HepG2 (cell line): ENCODE data around the gene RNASE4. TPM values are rescaled to one million over a fixed set of nuclear protein-coding genes. Genes with fewer than 3 reads are reported as not detected.

Source experiments
- ATAC-seq: fragments of 200-7000 bp; cut with Tn5 transposase; 3 replicates; pipeline ENCODE4 v1.9.1; 2020; ENCODE audit warnings: mild to moderate bottlenecking, moderate library complexity
- BruUV-seq: library from RNA; stranded (reverse); fragments of 400-500 nt; replicated peaks from 2 replicates; lab custom pipeline; 2021; lab: Mats Ljungman, UMichigan
- CTCF ChIA-PET: fragments of 300-600 bp; formaldehyde crosslinking; extraction: SDS; loops from one replicate; lab custom pipeline; 2021; ENCODE audit warnings: low total read pairs, inconsistent platforms, low intra/inter-chr PET ratio; lab: Yijun Ruan, JAX
- POLR2A ChIA-PET: fragments of 350-600 bp; sonication (Branson Sonifier 250); formaldehyde crosslinking; loops from one replicate; lab custom pipeline; 2020; ENCODE audit warnings: antibody characterized with exemption, inconsistent platforms; lab: Yijun Ruan, JAX
- DNase-seq: peaks from one replicate; pipeline ENCODE4 v3.0.0-alpha.2; 2015; ENCODE audit warnings: low spot score
- FAIRE-seq: peaks from 3 replicates; lab custom pipeline; 2011; peaks lifted over from hg19 to GRCh38; lab: Jason Lieb, UNC
- H2AFZ ChIP-seq: one replicate; pipeline ENCODE4 v1.6.1; 2011; ENCODE audit warnings: low read length, inconsistent platforms
- H3K27ac ChIP-seq: fragments of 300-600 bp; 3 replicates; pipeline ENCODE4 v1.8.0; 2011; ENCODE audit warnings: mixed run types, mild to moderate bottlenecking, mixed read lengths, low read length, inconsistent platforms; ENCODE audit not compliant: insufficient read depth; ENCODE audit errors: extremely low read length
- H3K27me3 ChIP-seq, 2 experiments: fragments of 200-600 bp in 1 of 2; 2 replicates in 1 of 2; 3 replicates in 1 of 2; pipeline versions ENCODE4 v1.6.0 to v1.8.0; 2011; ENCODE audit warnings: low read length in 2 of 2, mild to moderate bottlenecking in 2 of 2, moderate library complexity in 2 of 2, inconsistent platforms in 1 of 2; ENCODE audit not compliant: insufficient read depth in 2 of 2, control insufficient read depth in 1 of 2
- H3K36me3 ChIP-seq, 2 experiments: fragments of 200-600 bp in 1 of 2; replicated peaks in 1 of 2; 2 replicates in 1 of 2; 3 replicates in 1 of 2; pipeline versions ENCODE4 v1.5.1 to v1.8.0; 2011; ENCODE audit warnings: low read length in 2 of 2, inconsistent platforms in 1 of 2; ENCODE audit not compliant: insufficient read depth in 2 of 2, control insufficient read depth in 1 of 2
- H3K4me1 ChIP-seq: 2 replicates; pipeline ENCODE4 v1.5.1; 2012; ENCODE audit warnings: low read length, inconsistent platforms; ENCODE audit not compliant: insufficient read depth
- H3K4me2 ChIP-seq: 2 replicates; pipeline ENCODE4 v1.6.0; 2011; ENCODE audit warnings: low read depth, low read length, inconsistent platforms
- H3K4me3 ChIP-seq, 3 experiments: fragments of 200-600 bp in 1 of 3; sonication (generic), shearing (Covaris generic) in 1 of 3; replicated peaks in 1 of 3; 2 replicates each; pipeline ENCODE4 v1.5.1; 2011 to 2016; ENCODE audit warnings: low read length in 3 of 3, inconsistent platforms in 2 of 3, low read depth in 2 of 3, mild to moderate bottlenecking in 2 of 3, control low read depth in 1 of 3, mixed read lengths in 1 of 3; ENCODE audit not compliant: insufficient read depth in 1 of 3
- H3K79me2 ChIP-seq: one replicate; pipeline ENCODE4 v1.6.1; 2011; ENCODE audit warnings: low read length, inconsistent platforms; ENCODE audit not compliant: insufficient read depth
- H3K9ac ChIP-seq: 2 replicates; pipeline ENCODE4 v1.6.0; 2011; ENCODE audit warnings: mild to moderate bottlenecking, low read depth, low read length, inconsistent platforms; ENCODE audit not compliant: insufficient read depth
- H3K9me3 ChIP-seq: 2 replicates; pipeline ENCODE4 v1.5.1; 2012; ENCODE audit warnings: mild to moderate bottlenecking, low read length
- H4K20me1 ChIP-seq: 2 replicates; pipeline ENCODE4 v1.6.0; 2011; ENCODE audit warnings: inconsistent platforms, mild to moderate bottlenecking, low read length, moderate library complexity; ENCODE audit not compliant: insufficient read depth
- BCL6 ChIP-seq: IDR thresholded peaks from 2 replicates; pipeline ENCODE4 v1.6.1; 2016; ENCODE audit warnings: missing genetic modification reagents, missing compliant biosample characterization
- BORCS8-MEF2B ChIP-seq: sonication (generic); formaldehyde crosslinking; IDR thresholded peaks from 2 replicates; pipeline ENCODE4 v1.8.0; 2022; ENCODE audit warnings: mild to moderate bottlenecking, missing genetic modification reagents
- CREB1 ChIP-seq, 2 experiments: fragments of 450-650 bp in 1 of 2; IDR thresholded peaks; 2 replicates each; pipeline ENCODE4 v1.6.1; 2016 to 2017; ENCODE audit warnings: control low read depth in 1 of 2, mild to moderate bottlenecking in 1 of 2, missing compliant biosample characterization in 1 of 2, missing genetic modification characterization in 1 of 2
- GATA4 ChIP-seq: sonication (generic); IDR thresholded peaks from 2 replicates; pipeline ENCODE4 v1.6.1; 2016; ENCODE audit warnings: antibody characterized with exemption, low read depth, borderline replicate concordance
- GATAD1 ChIP-seq: IDR thresholded peaks from 2 replicates; pipeline ENCODE4 v1.6.1; 2016; ENCODE audit warnings: missing genetic modification reagents, missing compliant biosample characterization
- HNF4G ChIP-seq, 2 experiments: sonication (generic) in 1 of 2; formaldehyde crosslinking in 1 of 2; IDR thresholded peaks; 2 replicates each; pipeline versions ENCODE4 v1.4.0 to v1.6.1; 2011 to 2020; ENCODE audit warnings: borderline replicate concordance in 2 of 2, low read depth in 2 of 2, mild to moderate bottlenecking in 2 of 2, low read length in 1 of 2, missing genetic modification reagents in 1 of 2, moderate library complexity in 1 of 2
- IRF2 ChIP-seq: IDR thresholded peaks from 2 replicates; pipeline ENCODE4 v1.6.1; 2018; ENCODE audit warnings: missing genetic modification reagents, missing compliant biosample characterization
- JDP2 ChIP-seq: sonication (generic); formaldehyde crosslinking; IDR thresholded peaks from 2 replicates; pipeline ENCODE4 v1.8.1; 2022; ENCODE audit warnings: missing genetic modification reagents, borderline replicate concordance
- KDM4B ChIP-seq: sonication (generic); formaldehyde crosslinking; IDR thresholded peaks from 2 replicates; pipeline ENCODE4 v1.4.0; 2020; ENCODE audit warnings: missing genetic modification reagents
- KDM5A ChIP-seq: fragments of 200-600 bp; sonication (generic); IDR thresholded peaks from 2 replicates; pipeline ENCODE4 v1.7.0; 2018; ENCODE audit warnings: antibody characterized with exemption, mild to moderate bottlenecking, low read length, borderline replicate concordance
- MIER3 ChIP-seq: IDR thresholded peaks from 2 replicates; pipeline ENCODE4 v1.6.1; 2016; ENCODE audit warnings: missing compliant biosample characterization, borderline replicate concordance
- PHF20 ChIP-seq: sonication (generic); formaldehyde crosslinking; IDR thresholded peaks from 2 replicates; pipeline ENCODE4 v1.5.0; 2020; ENCODE audit warnings: mild to moderate bottlenecking, missing genetic modification reagents
- POGZ ChIP-seq: sonication (generic); formaldehyde crosslinking; IDR thresholded peaks from 2 replicates; pipeline ENCODE4 v1.4.0; 2020; ENCODE audit warnings: mild to moderate bottlenecking, missing genetic modification reagents
- SNAI1 ChIP-seq: sonication (generic); formaldehyde crosslinking; IDR thresholded peaks from 2 replicates; pipeline ENCODE4 v1.5.0; 2020; ENCODE audit warnings: mild to moderate bottlenecking, missing genetic modification reagents, borderline replicate concordance
- TIGD3 ChIP-seq: sonication (generic); formaldehyde crosslinking; IDR thresholded peaks from 2 replicates; pipeline ENCODE4 v1.5.1; 2020; ENCODE audit warnings: mild to moderate bottlenecking, missing genetic modification reagents, borderline replicate concordance
- ZMYM2 ChIP-seq: sonication (generic); formaldehyde crosslinking; IDR thresholded peaks from 2 replicates; pipeline ENCODE4 v1.8.0; 2022; ENCODE audit warnings: mild to moderate bottlenecking, missing genetic modification reagents
- ZNF264 ChIP-seq: sonication (generic); formaldehyde crosslinking; IDR thresholded peaks from 2 replicates; pipeline ENCODE4 v1.4.0; 2020; ENCODE audit warnings: missing genetic modification reagents
- ZNF652 ChIP-seq: IDR thresholded peaks from 2 replicates; pipeline ENCODE4 v1.6.1; 2016; ENCODE audit warnings: low read depth, borderline replicate concordance
- ZNF746 ChIP-seq: sonication (generic); formaldehyde crosslinking; IDR thresholded peaks from 2 replicates; pipeline ENCODE4 v1.8.0; 2022; ENCODE audit warnings: mild to moderate bottlenecking, missing genetic modification reagents
- WGBS: methylation state at CpG from one replicate; pipeline ENCODE4 v1.1.6; 2017; ENCODE audit warnings: low lambda C conversion rate; 5-methylcytosine and 5-hydroxymethylcytosine counted together
- in situ Hi-C: cut with HindIII; loops from 2 replicates; pipeline ENCODE4 v1.10.0; 2017; ENCODE audit warnings: low pct_unique_long_range_greater_than_20kb; ENCODE audit not compliant: extremely low pct_ligation_motif_present
- intact Hi-C: fragments of 100-400 bp; cut with micrococcal nuclease; formaldehyde crosslinking; loops from one replicate; pipeline ENCODE4 v1.10.0; 2022; ENCODE audit not compliant: unreplicated experiment
- polyA plus RNA-seq, 8 experiments: library from polyadenylated mRNA; depleted of rRNA in 3 of 8; stranded (reverse) in 7 of 8; unstranded in 1 of 8; fragments of >200 nt; fragmentation: Illumina TruSeq in 4 of 8; extraction: Trizol in 4 of 8; gene quantifications; 2 replicates each; pipeline versions ENCODE4 v1.2.1 to v1.2.3, GENCODE V29; 2011 to 2016; ENCODE audit warnings: low read depth in 4 of 8, missing spikeins in 1 of 8, mixed read lengths in 1 of 8; ENCODE audit not compliant: insufficient read depth in 1 of 8
- total RNA-seq, 5 experiments: library from RNA; depleted of rRNA; stranded (reverse); fragments of >200 nt; fragmentation: Illumina TruSeq; extraction: Trizol; gene quantifications; 2 replicates each; pipeline ENCODE4 v1.2.3, GENCODE V29; 2016; ENCODE audit warnings: low read depth in 1 of 5

RNASE4 gene
- total and polyA plus RNA-seq, 2 of the 13 experiments (the other 11 are each of a cell fraction or from before 2014, with no cell fraction given): 109 to 983 TPM

DNA sequence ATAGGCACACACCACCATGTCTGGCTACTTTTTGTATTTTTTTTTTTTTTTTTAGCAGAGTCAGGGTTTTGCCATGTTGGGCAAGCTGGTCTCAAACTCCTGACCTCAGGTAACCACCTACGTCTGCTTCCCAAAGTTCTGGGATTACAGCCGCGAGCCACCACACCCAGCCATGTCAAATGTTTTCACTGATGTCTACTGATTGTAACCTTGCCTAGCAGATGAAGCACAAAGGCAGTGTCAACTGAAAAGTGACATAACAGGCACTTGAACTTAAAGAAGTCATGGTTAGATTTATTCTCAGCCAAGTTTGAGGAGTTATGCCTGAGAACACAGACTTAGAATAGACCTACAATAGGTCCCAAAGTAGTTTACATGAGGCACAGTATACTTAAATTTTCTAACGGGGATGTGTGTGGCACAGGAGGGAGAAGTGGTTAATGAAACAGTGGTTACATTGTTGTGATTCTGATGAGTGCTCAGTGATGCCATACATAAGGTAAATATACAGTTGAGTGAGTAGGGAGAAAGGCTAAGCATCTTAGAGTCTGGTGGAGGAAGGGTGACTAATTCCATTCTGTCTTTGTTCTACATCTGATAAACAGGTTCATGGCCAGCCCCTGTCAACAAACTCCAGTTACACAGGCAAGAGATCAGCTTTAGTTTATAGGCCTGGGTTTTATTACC lies 12.6 kb upstream of the RNASE4 start:
- Histone ChIP-seq H3K9ac (peak overlapping the region; percentile 18; the same call in 1 of the 2 replicates), H3K4me2 (peak overlapping the region; percentile 55), H3K9me3 (no peaks in the 10 kb centered on the region), H2AFZ (no peak overlapping the region), H3K4me3 (no peak overlapping the region), H3K79me2 (no peaks in the 10 kb centered on the region), H3K27me3 (no peaks in the 10 kb centered on the region), H3K27ac (peak overlapping the region; percentile 69), H3K36me3 (no peaks in the 10 kb centered on the region), H4K20me1 (no peaks in the 10 kb centered on the region), H3K4me1 (peaks cover 70% of the 10 kb centered on the region)
- FAIRE-seq (peak; percentile 54), DNase-seq (peak; percentile 96), ATAC-seq (peak; percentile 85)
- ChIA-PET CTCF (interaction anchor here (1.2 kb wide), 1 partner anchor 12 kb away, joined by 3 read pairs; no protein-coding TSS in a partner anchor), POLR2A (interaction anchor here (0.9 to 7.8 kb wide), 6 partner anchors 11 to 329 kb away, joined by 3 to 141 read pairs (median 4); partner anchors contain the start of genes PARP2 and RNASE4)
- intact Hi-C loops: loop anchor here (1.0 kb wide), 1 partner anchor 10 kb away; no protein-coding TSS in a partner anchor
- BruUV-seq: no TSS peak
- 0% methylated on average over 4 of the region's 4 CpGs for WGBS
- in situ Hi-C loops: no loop called here
- peak; percentile 34; the same call in 1 of the 2 replicates for TF ChIP-seq GATAD1 (CRISPR knock-in tag)
- peak; percentile 70 for TF ChIP-seq GATA4
- no peak for TF ChIP-seq BORCS8-MEF2B
- no peak for TF ChIP-seq ZNF264 (CRISPR knock-in tag)
- no peak for TF ChIP-seq SNAI1 (CRISPR knock-in tag)
- no peak for TF ChIP-seq HNF4G (IDR thresholded peaks at IDR 0.05; ENCODE audit: borderline replicate concordance, low read depth, low read length)
- TF ChIP-seq HNF4G (CRISPR knock-in tag; IDR thresholded peaks at IDR 0.05; ENCODE audit: borderline replicate concordance, low read depth): no peak
- TF ChIP-seq ZMYM2 (CRISPR knock-in tag): 0 out of 2 replicates have a peak, but pooled peaks have one; percentile 43
- TF ChIP-seq POGZ (CRISPR knock-in tag): no peak
- peak; percentile 78 for TF ChIP-seq BCL6
- TF ChIP-seq KDM5A: peak; percentile 54; the same call in 1 of the 2 replicates
- no peak for TF ChIP-seq TIGD3 (CRISPR knock-in tag)
- TF ChIP-seq CREB1 (IDR thresholded peaks at IDR 0.05): no peak; the same call in 1 of the 2 replicates
- TF ChIP-seq CREB1 (CRISPR knock-in tag; IDR thresholded peaks at IDR 0.05): peak; percentile 70
- TF ChIP-seq KDM4B (CRISPR knock-in tag): 0 out of 2 replicates have a peak, but pooled peaks have one; percentile 71
- TF ChIP-seq JDP2 (CRISPR knock-in tag): no peak
- TF ChIP-seq ZNF746: no peak
- no peak for TF ChIP-seq PHF20 (CRISPR knock-in tag)
- peak; percentile 38; the same call in 1 of the 2 replicates for TF ChIP-seq IRF2 (CRISPR knock-in tag)
- peak; percentile 82 for TF ChIP-seq MIER3 (CRISPR knock-in tag)
- TF ChIP-seq ZNF652: peak; percentile 60; the same call in 1 of the 2 replicates
